T-helper 1 cell (primary cell): ENCODE results near the gene ABCB4.

Experiments used
- DNase-seq, 5 donors: peaks; one replicate each; pipeline ENCODE4 v3.0.0-alpha.2; 2012 to 2020
- total RNA-seq, 4 donors: gene quantifications; one replicate each; lab custom pipeline; 2026; lab: John Stamatoyannopoulos, UW

The ABCB4 gene
- 0 to 0.15 (median 0.10) reads per million in 4 donors for total RNA-seq

DNA sequence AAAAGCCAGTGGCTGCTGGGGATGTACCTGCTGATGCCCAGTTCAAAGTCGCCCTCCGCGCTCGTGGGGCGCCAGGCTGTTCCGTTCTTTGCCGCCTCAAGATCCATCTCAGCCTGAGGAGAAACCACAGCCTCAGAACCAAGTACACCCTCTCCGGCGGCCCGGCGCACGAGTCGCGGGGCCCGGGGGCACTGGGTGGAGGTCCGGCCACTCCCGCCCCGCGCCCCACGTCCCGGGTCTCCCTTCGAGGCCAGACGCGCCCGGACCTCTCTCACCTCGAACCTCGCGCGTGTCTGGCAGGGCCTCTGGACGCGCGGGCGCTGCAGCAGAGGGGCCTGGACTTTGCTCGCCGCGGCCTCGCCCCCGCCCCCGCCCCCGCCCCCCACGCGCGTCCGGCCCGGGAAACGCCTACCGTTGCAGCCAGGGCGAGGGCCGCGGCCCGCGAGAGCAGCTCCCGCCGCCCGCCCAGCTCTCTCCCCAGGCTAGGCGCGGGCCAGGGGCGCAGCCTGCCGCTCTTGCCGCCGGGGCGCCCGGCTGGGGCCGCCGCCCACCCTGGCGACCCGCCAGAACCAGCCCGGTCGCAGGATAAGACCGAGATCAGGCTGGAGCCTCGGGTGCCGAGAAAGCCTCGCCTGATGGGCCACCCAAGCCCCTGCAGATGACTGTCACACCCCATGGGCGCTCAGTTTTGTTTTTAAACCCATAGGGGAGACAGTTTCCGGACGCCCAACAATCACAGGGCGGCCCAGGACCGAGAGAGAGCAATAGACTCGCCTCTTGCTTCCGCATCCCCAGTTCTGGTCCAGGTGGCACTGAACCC is at the start of gene ABCB4:
TSS of gene ABCB4 (minus strand) at position 322 of the 820 bp plus-strand sequence. CDS start at position 107, 215 bp downstream.
- no peak for DNase-seq

GRCh38 chr7:87518735-87519134 is 43.3 kb upstream of the ABCB4 start:
- no peak for DNase-seq

GRCh38 chr7:87517891-87518290 is 42.4 kb upstream of the ABCB4 start:
- DNase-seq, result no peak

DNA sequence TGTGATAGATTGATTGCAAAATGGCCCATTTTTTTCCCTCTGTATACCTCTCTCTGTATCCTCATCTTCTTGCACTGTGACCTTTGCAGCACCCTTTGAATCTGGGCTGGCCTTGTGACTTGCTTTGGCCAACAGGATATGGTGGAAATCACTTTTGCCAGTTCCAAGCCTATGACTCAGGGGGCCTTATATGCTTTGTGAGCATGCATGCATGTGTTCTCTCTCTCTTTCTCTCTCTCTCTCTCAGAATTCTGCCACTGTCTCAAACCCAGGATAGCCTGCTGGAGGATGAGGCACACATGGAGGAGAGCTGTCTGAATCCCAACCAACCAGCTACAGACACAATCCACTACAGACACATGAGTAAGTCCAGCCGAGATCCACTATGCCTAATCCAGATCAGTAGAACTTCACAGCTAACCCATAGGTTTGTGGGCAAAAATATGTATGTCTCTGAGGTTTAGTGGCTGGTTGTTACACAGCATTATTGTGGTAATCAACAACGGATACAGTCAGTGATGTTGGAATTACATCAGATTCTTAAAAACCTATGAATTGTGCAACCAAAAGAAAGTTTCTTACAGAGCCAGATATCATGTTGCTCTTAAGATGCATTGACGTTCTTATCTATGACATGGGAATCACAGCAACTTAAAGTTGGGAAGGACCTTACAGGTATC is 41.8 kb upstream of the ABCB4 start:
- no peak for DNase-seq

DNA sequence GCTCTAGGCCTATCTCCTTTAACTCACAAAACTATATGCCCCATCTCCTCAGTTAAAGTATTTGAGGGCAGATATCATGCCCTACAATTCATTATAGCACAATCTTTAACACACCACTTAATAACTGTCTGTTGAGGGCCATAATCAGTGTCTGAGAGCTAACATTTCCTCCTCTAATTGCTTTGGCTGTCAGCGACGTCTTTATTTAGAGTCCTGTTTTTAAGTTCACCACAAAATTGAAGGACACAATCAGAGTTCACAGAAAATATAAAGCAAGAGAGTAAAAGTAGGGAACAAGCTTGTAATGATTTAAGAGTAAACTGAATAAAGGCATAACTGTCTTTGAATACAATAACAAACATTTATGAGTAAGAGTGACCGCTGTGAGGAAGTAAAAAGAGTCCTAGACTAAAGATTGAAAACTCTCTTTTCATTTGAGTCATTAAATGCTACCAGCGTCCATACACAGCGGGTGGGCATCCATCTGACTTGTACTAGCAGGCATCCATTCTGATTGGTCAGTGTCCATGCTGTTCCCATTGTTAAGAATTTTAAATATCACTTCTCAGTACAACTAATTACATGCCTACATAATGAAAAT is 38.4 kb upstream of the ABCB4 start:
- no peak for DNase-seq

DNA sequence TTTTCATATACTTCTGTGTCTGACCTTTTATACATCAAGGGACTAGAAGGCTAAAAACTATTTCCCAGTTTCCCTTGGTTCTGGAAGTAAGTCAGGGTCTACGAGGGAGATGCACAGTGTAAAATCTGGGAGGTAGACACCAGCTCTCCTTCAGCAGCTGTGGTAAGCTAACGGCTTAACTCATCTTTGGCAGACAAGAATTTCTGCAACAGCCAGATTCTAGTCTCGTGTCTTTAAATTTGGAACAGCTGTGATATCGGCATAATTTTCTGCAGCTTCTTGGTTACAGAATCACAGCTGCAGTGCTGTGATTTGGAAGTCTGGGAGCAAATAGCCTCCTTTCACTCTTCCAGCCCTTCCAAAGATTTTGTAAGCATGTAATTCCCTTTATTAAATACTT is 37.4 kb upstream of the ABCB4 start:
- DNase-seq, result no peak

GRCh38 chr7:87511510-87511909 is 36.0 kb upstream of the ABCB4 start:
- no peak for DNase-seq

DNA sequence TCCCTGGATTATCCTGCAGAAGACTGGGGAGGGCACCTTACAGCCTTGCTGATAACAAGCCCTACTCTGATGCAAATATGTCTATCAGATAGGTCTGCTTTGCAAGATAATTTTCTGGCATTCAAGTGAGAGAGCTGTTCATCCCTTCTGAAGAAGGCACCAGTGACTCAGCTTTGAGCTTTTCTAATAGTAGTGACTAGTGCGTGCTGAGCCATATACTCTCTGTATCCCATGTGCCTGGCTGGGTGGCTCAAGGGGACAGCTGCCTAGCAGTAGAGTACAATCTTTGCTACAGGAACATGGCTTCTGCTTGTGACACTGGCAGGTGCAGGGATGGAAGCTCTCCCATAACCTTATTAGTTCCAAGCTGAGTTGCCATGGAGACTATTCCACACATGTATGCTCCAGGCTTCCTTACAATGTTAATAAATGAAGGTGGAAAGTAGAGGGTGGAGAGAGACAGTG is 35.0 kb upstream of the ABCB4 start:
- no peak for DNase-seq

- no peak for DNase-seq
Observed at GRCh38 chr7:87507446-87507845, 32.0 kb upstream of the ABCB4 start.

DNA sequence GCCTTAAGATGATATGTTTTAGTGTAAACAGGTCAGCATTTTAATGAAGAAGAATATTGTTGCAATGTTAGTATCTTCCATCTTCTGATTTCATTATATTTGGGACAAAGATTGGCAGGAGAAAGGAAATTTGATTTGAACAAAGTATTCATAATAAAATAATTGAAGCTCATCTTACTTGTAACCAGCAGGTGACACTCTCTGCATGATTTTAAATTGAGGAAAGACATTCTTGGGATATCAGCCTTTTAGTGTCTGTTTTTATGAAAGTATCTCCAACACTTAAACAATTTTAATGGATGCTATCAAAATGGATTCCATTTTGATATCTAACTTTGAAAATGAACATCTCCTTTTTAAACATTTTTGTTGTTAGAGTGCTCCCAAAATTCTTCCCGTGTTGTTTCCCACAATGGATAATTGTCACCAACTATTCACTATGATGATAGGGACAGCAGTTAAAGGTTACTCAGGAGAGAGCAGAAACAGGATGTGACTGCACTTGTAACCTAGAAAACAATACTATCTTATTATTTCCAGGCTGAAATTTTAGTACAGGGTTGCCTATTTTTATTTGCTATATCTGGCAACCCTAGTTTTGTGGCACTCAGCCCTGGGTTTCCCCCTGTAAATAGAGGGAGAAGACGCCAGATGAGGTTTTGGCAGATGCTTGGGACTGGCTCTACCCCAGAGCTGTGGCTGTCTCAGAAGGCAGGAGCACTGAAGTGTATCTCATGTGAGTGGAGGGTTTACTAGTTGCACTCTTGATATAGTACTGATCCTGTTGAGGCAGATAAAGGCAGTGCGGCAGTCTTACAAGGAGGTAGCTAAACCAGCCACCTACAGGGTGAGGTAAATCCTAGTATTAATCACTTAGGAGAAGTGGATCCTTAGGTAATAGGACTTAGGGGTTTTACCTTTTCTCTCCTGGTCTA is 31.0 kb upstream of the ABCB4 start:
- no peak for DNase-seq

DNA sequence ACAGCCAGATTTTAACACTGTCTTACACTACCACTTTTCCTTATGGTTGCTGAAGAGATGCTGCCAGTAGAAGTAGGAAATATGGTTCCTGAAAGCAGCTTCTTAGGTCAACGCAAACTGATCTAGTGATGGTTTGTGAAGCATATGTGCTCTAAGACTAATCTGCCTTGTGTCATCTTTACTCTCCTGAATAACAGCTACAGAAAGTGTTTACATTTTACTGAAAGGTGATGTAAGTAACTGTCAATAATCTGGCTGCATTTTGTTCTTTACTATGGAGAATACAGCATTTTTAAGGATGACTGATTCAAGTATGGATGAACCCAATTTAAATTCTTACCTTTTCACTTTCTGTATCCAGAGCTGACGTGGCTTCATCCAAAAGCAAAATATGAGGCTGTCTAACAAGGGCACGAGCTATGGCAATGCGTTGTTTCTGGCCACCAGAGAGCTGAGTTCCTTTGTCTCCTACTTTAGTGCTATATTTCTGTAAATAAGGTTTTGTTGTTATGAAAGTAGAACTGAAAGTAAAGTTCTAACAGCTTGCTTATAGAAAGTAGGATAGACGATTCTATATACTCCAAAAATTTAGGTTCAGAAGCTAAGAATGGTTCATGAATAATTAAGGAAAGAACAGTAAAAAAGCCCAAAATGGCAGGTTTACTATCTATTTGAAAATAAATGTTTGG is 30.2 kb upstream of the ABCB4 start:
- no peak for DNase-seq

GRCh38 chr7:87505122-87505521 is 29.6 kb upstream of the ABCB4 start:
- DNase-seq, result no peak

DNA sequence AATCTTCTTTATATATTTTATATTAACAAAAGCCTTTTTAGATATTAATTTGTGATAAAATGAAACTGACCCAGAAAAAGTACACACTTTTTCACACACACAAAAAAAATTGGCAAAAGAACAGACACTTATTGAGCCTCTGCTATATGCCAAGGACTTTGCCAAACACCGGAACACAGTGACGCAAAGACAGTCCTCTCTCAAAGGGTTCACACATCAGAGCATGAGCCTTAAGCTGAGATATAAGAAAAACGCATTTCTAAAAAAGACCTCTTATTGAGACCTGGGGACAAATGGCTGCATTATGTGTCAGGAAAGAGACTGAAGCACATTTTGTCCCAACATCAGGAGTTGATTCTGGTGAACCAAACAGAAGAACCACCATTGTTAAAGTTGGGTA is 24.0 kb upstream of the ABCB4 start:
- DNase-seq, result no peak

- no peak for DNase-seq
Observed at GRCh38 chr7:87498893-87499292, 23.4 kb upstream of the ABCB4 start.

GRCh38 chr7:87497482-87497881 is 22.0 kb upstream of the ABCB4 start:
- DNase-seq, result no peak

GRCh38 chr7:87495366-87495765 is 19.9 kb upstream of the ABCB4 start:
- DNase-seq, result no peak

GRCh38 chr7:87494454-87494853 is 19.0 kb upstream of the ABCB4 start:
- no peak for DNase-seq

DNA sequence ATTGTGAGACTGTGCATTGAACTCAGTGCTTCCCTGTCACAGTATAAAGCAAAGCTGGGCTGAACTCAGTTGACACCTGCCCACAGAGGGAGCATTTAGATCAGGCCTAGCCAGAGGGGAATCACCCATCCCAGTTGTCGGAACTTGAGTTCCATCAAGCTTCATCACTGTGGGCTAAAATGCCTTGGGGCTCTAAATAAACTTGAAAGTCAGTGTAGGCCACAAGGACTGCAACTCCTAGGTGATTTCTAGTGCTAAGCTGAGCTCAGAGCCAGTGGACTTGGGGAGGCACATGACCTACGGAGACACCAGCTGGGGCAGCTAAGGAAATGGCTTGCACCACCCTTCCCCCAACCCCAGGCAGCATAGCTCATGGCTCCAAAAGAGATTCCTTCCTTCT is 7.7 kb upstream of the ABCB4 start:
- no peak for DNase-seq

DNA sequence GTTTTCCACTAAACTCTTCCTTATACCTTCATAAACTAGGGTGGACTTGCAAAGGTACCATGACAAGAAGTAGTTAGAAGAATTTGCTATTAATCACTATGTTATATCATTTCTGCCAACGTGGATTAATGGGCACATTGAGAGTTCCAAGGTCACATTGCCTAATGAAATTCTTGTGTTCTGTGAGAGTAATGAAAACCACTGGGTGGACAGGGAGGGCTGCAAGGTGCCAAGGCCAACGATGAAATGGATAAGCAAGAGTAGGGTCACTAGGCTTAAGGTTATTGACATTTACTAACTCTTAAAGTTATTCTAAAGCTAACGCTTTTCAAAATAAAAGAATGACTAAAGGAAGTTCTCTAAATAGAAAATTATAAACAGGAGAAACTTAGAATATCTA is 6.6 kb upstream of the ABCB4 start:
- no peak for DNase-seq

GRCh38 chr7:87480386-87480785 is 4.9 kb upstream of the ABCB4 start:
- no peak for DNase-seq

DNA sequence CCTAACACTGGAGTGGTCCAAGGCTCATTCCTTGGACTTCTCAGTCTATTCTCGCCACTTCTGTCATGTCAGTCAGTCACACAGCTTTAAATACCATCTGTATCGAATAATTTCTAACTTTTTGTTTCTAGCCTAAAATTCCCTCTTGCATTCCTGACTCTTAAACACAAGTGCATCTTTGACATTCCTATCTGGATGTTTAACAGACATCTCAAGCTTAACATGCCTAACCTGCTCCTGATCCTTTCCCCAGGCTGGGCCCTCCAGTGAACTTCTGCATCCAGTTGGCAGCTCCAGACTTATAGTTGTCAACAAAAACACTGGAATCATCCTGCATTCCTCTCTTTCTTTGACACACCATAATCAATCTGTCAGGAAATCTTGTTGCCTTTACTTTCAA is 4.5 kb upstream of the ABCB4 start:
- DNase-seq, result no peak

DNA sequence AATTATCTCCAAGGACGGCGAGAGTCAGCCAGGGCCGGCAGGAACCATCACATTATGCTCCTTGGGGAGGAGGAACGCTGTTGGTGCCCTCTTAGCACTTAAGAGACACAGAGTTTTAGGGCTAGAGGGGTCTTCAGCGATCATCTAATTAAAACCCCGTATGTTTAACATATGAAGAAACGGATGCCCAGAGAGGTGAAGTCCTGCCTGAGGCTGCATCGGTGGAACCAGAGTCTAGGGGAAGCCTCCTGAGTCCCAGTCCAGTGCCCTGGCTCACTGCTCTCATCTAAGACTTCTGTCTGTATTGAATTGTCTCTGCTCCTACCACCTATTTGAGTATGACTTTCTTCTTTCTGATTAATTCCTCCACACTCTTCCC is 688 bp upstream of the ABCB4 start:
- no peak for DNase-seq
